Nephron progenitor cell (in vitro differentiated cells): ENCODE data around the gene KRT80.

Source experiments
- DNase-seq: peaks from one replicate; pipeline ENCODE4 v3.0.0; 2021
- H3K27ac Mint-ChIP-seq: 2 replicates; pipeline ENCODE4 v1.8.0; 2021; ENCODE audit warnings: mild to moderate bottlenecking, moderate library complexity, mixed read lengths
- H3K27me3 Mint-ChIP-seq: 2 replicates; pipeline ENCODE4 v1.8.0; 2021; ENCODE audit warnings: mild to moderate bottlenecking, low read depth, mixed read lengths; ENCODE audit not compliant: poor library complexity
- H3K36me3 Mint-ChIP-seq: 2 replicates; pipeline ENCODE4 v1.8.0; 2021; ENCODE audit warnings: low read depth, mixed read lengths
- H3K4me1 Mint-ChIP-seq: 2 replicates; pipeline ENCODE4 v1.8.0; 2021; ENCODE audit warnings: mixed read lengths
- H3K4me3 Mint-ChIP-seq: 2 replicates; pipeline ENCODE4 v1.8.0; 2021; ENCODE audit warnings: mild to moderate bottlenecking, moderate library complexity, mixed read lengths
- H3K9me3 Mint-ChIP-seq: 2 replicates; pipeline ENCODE4 v1.8.0; 2021; ENCODE audit warnings: mild to moderate bottlenecking, moderate library complexity, mixed read lengths
- TF ChIP-seq, protein P1 (sequence below): fragments of 200-600 bp; sonication (generic); IDR thresholded peaks from 2 replicates; pipeline ENCODE4 v1.5.0; 2021; ENCODE audit warnings: antibody characterized with exemption

Gene KRT80

DNA sequence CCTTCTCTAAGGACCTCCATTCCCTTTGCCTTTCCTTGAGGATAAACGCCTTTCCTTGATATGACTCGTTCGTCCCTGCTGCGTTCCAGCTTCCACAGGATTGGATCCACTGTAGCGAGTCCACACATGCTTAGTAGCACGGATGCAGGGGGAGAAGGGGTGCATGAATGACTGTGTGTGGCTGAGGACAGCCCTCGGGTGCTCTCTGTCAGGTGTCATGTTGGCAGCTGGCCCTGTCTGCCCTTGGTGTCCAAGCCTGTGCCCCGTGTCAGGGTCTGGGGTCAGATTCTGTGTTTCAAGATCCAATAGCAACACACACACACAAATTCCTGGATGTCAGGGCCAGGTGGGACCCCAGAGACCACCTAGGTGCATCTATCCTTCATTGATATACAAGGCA, 17.5 kb upstream of the KRT80 start:
- Mint-ChIP-seq H3K27ac (no peak overlapping the region), H3K9me3 (no peaks in the 10 kb centered on the region), H3K27me3 (peaks cover 19% of the 10 kb centered on the region), H3K4me1 (peaks cover 39% of the 10 kb centered on the region), H3K4me3 (no peak overlapping the region), H3K36me3 (no peaks in the 10 kb centered on the region)
- TF ChIP-seq, protein P1, sequence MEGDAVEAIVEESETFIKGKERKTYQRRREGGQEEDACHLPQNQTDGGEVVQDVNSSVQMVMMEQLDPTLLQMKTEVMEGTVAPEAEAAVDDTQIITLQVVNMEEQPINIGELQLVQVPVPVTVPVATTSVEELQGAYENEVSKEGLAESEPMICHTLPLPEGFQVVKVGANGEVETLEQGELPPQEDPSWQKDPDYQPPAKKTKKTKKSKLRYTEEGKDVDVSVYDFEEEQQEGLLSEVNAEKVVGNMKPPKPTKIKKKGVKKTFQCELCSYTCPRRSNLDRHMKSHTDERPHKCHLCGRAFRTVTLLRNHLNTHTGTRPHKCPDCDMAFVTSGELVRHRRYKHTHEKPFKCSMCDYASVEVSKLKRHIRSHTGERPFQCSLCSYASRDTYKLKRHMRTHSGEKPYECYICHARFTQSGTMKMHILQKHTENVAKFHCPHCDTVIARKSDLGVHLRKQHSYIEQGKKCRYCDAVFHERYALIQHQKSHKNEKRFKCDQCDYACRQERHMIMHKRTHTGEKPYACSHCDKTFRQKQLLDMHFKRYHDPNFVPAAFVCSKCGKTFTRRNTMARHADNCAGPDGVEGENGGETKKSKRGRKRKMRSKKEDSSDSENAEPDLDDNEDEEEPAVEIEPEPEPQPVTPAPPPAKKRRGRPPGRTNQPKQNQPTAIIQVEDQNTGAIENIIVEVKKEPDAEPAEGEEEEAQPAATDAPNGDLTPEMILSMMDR = no peak
- DNase-seq = no peak

DNA sequence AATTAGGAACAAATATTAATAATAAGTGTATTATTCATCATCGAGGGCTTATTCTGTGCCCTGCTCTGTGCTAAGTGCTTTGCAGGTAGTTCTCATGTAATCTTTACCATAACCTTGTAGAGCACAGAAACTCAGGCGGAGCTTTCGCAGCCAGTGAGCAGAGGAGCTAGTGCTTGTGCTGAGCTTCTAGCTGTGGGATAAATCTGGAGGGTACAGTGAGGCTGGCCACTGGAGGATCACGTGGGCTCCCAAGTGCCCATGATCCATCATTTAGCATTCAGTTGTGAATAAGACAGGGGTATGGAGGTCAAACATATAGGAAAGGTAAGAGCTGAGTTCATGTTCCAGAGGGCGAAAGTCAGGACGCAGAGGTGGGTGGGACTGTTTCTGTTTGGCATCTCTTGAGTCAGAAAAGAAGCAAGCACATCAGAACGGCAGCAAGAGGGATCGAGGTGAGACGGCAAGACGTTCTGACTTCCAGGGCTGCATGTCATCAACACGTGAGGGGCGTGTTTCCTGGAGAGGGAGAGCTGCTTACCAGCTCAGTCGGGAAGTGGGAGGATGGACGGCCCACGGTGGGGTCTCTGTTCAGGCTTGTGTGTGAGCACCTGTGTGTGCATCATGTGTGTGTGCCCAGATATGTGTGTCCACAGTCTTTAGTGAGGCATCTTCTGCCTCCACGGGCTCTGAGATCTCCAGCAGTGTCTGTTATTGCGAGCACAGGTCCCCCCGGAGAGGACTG, 16.8 kb upstream of the KRT80 start:
- Mint-ChIP-seq H3K36me3 (no peaks in the 10 kb centered on the region), H3K27ac (no peak overlapping the region), H3K27me3 (peaks cover 19% of the 10 kb centered on the region), H3K4me3 (no peak overlapping the region), H3K9me3 (no peaks in the 10 kb centered on the region), H3K4me1 (peaks cover 46% of the 10 kb centered on the region)
- no peak for DNase-seq
- TF ChIP-seq, protein P1 = no peak

DNA sequence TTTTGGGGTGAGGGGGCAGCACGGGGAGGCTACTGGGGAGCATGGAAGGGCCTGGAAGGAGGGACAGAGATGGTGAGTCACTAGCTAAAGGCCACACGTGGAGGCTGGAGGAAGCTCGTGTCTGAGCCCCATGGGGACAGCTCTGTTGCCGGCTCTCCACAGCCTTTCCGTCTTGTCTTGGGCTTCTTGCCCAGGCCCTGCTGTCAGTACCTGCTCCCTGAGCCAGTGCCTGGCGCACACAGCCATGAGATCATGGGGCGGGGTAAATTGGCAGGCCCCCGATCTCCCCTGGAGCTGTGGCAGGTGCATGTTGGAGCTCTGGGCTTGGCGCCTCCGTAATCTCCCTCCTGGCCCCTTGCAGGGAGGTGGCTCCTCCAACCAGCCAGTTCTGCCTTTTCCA, 16.1 kb upstream of the KRT80 start:
- Mint-ChIP-seq H3K9me3 (no peaks in the 10 kb centered on the region), H3K27me3 (peaks cover 19% of the 10 kb centered on the region), H3K27ac (no peak overlapping the region), H3K36me3 (no peaks in the 10 kb centered on the region), H3K4me1 (peaks cover 53% of the 10 kb centered on the region), H3K4me3 (no peak overlapping the region)
- no peak for DNase-seq
- TF ChIP-seq, protein P1 = no peak

DNA sequence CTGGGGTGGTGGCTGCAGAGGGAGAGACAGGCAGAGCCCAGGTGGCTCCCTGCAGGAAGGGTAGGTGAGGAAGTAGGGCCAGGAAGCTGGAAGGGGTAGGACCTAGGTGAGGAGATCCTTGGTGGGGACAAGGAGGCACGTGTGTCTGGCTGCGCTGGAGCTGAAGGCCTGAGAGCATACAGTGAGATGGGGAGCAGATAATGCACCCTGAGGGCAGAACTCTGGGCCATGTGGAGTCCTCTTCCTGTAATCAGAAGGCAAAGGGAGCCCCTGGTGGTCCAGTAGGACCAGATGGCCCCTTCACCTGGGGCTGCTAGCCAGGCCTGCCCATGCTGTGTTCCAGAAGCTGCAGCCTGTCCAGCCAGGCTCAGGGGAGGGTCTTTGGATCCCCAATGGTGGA, 15.3 kb upstream of the KRT80 start:
- Mint-ChIP-seq H3K9me3 (no peaks in the 10 kb centered on the region), H3K27me3 (peaks cover 19% of the 10 kb centered on the region), H3K4me1 (peaks cover 61% of the 10 kb centered on the region), H3K36me3 (no peaks in the 10 kb centered on the region), H3K27ac (no peak overlapping the region), H3K4me3 (no peak overlapping the region)
- no peak for DNase-seq
- TF ChIP-seq, protein P1 = no peak

DNA sequence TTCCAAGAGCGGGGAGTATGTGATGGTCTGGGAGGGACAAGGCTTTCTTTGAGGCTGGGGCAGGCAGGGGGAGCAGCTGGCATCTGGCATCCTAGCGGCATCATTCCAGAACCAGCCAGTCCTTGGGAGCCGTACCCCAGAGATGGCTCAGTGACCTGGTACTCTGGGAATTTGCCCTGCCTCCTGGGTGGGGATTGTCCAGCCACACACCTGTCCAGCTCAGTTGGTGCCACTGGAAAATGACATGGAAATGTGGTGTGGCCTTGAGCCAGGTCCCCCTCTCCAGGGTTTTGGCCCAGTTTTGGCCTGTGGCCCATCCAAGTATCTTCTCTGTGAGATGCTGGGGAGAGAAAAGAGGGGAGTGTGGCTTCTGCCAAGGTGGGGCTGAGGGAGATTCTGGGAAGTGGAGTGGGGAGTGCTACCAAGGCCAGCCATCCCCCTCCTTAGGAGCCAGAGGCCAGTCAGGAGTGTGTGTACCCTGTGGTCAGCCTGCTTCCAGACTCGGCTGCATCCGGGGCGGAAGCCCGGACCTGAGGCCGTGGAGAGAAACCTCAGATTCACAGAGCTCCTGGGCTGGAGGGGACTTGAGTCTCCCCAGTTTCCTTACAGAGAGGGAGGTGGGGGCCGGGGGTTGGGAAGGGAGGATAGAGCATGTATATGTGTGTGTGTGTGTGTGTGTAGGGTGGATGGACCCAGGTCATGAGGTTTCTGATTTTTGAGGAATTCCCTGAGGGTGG, 14.7 kb upstream of the KRT80 start:
- Mint-ChIP-seq H3K4me3 (no peak overlapping the region), H3K27ac (no peak overlapping the region), H3K9me3 (no peaks in the 10 kb centered on the region), H3K27me3 (peaks cover 19% of the 10 kb centered on the region), H3K4me1 (peaks cover 65% of the 10 kb centered on the region), H3K36me3 (no peaks in the 10 kb centered on the region)
- TF ChIP-seq, protein P1 = no peak
- DNase-seq = no peak
